Measurements from ENCODE around the gene FBN2.
A peak's percentile ranks its signal among the peaks of the same experiment; 100 is the strongest.

Gene FBN2

GRCh38 chr5:128538000-128538249 is at the start of gene FBN2:
TSS of gene FBN2 (minus strand) at chr5:128538245. CDS start at chr5:128537603, 642 bp downstream.
- no peak for DNase-seq

- DNase-seq = no peak
These were observed 49.2 kb upstream of the FBN2 start for GRCh38 chr5:128587275-128587674.

DNA sequence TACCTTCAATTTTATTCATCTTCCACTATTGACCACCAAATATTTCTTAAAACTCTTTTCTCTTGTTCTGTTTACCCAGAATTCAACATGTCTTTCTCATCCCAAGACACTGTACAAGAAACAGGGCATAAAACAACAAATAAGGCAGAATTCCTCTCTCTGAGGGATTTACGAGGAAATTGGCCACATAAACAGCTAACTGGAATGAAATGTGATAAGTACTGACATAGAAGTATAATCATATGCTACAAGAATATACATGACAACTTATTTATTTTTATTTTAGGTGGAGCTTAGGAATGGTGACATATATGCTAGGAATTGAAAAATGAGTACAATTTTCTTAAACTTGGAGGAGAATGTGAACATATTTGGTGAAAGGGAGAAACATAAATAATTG is 48.8 kb upstream of the FBN2 start:
- no peak for DNase-seq

GRCh38 chr5:128579639-128580038 is 41.6 kb upstream of the FBN2 start:
- no peak for DNase-seq

GRCh38 chr5:128579093-128579492 is 41.0 kb upstream of the FBN2 start:
- DNase-seq = no peak

DNA sequence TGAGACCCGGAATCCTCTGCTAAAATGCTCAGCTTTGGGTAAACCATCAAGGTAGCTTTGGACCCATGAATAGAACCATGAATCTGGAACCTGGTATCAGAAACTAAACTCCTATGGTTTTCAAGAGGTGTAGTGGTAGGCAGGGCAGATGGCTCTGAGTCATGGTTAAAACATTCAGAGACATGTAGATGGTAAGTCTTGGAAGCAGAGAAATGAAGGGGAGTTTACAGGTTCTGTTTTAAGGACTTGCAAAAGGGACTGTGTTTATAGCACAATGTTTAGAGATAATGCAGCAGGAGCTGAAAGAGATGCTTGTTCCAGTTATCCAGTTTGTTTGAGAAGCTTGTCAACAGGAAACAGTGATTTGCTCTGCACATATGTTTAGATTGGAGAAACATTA is 36.0 kb upstream of the FBN2 start:
- no peak for DNase-seq

DNA sequence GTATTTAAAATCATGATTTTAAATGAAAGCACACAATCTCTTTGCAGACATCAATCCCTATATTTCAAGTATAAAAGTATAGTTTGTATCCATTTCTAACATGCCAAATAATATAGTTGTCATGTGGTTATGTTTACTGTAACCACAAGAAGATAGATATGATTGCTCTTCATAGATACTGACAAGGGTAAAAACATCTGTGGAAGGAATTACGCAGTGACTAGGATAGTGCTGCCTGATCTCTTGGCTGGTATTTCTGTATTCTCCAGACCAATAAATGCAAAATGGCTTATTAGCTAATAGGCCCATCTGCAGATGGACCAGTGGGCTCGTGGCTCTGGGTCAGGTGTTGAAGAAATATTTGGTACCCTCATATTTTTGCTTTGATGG is 34.9 kb upstream of the FBN2 start:
- DNase-seq = no peak

GRCh38 chr5:128572051-128572929 is 34.2 kb upstream of the FBN2 start:
- no peak for DNase-seq

- DNase-seq = no peak
These were observed 28.1 kb upstream of the FBN2 start for GRCh38 chr5:128566178-128566577.

DNA sequence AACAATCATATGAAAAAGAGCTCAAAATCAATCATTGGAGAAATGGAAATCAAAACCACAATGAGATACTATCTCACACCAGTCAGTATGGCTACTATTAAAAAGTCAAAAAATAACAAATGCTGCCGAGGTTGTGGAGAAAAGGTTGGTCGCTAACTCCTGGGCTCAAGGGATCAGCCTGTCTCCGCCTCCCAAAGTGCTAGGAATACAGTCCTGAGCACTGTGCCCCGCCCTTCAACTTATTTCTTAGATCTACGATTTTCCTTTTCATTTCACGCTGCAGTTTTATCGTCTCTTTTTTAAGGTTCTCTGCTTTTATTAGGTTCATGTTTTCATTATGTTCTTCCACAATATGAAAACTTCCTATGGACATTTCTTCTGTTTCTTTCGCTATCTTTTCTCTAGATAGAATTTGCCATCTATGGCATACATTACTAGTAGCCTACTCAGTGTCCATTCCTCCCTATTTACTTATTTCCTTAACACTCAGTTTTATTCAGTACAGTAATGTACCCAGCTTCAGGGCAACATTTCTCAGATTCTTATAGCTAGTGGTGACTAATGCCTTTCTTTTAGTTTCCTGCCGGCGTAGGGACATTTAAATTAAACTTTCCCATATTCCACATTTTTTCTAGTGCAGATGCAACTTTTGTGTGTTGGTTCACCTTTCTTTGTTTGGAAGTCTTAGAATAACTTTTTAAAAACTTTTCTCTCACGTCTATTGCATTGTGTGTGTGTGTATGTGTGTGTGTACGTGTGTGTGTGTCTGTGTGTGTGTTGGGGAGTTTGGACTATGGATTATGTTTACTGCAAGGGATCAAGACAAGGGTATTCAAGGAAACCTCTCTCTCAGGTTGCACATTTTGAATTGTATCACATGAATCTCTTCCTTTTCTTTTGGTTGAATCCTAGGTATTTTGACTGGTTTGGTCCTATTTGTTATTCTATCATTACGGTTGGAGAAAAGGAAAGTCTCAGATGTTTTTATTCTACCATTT is 21.6 kb upstream of the FBN2 start:
- DNase-seq = no peak

DNA sequence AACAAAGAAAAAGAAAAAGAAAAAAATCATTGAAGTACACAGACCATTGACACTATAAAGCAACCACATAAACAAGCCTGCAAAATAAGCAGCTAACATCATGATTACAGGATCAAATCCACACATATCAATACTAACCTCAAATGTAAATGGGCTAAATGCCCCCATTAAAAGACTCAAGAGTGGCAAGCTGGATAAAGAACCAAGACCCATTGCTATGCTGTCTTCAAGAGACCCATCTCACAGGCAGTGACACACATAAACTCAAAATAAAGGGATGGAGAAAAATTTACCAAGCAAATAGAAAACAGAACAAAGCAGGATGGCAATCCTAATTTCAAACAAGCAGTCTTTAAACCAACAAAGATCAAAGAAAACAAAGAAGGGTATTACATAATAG is 15.7 kb upstream of the FBN2 start:
- DNase-seq = no peak

- DNase-seq = no peak
These were observed 13.4 kb upstream of the FBN2 start for GRCh38 chr5:128551476-128551875.

- no peak for DNase-seq
These were observed 11.5 kb upstream of the FBN2 start for GRCh38 chr5:128549496-128549895.

GRCh38 chr5:128546658-128547281 is 8.7 kb upstream of the FBN2 start:
- peak; percentile 6 for DNase-seq

DNA sequence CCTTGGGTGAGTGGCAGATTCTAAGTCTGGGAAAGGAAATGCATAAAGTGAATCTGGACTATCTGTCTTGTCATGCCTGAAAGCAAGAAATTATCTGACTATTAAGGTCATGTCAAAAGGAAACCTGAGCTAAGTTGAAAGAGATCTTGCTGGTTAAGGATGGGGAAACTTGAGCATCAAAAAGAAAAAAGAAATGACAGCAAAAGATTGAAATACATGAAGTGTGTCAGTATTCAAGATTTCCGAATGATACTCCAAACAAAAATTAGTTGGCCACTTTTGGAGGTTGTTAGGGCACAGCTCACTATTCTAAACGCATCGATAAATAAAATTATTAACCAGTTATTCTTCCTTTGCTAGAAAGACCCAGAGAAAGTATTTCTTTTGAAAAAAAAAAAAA is 3.3 kb upstream of the FBN2 start:
- no peak for DNase-seq

DNA sequence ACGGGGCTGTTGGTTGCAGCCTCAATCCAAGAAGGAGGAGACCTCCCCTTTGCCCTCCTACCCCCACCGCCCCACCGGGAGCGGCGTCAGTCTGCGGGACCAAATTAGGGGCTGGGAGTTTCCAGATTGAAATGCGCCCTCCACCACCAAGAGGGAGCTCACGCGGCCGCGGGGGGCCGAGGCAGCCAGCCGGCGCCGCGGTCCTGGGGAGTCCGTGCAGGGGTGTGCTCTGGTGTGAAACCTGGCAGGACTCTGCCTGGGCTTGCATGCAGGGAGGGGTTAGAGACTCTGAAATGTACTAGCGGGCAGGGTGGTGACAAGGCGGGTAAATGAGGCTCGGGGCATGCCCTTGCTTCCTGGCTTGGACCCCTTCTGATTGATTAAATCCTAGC is 989 bp upstream of the FBN2 start:
- no peak for DNase-seq

- no peak for DNase-seq
These were observed 399 bp upstream of the FBN2 start for GRCh38 chr5:128538250-128539037.

DNA sequence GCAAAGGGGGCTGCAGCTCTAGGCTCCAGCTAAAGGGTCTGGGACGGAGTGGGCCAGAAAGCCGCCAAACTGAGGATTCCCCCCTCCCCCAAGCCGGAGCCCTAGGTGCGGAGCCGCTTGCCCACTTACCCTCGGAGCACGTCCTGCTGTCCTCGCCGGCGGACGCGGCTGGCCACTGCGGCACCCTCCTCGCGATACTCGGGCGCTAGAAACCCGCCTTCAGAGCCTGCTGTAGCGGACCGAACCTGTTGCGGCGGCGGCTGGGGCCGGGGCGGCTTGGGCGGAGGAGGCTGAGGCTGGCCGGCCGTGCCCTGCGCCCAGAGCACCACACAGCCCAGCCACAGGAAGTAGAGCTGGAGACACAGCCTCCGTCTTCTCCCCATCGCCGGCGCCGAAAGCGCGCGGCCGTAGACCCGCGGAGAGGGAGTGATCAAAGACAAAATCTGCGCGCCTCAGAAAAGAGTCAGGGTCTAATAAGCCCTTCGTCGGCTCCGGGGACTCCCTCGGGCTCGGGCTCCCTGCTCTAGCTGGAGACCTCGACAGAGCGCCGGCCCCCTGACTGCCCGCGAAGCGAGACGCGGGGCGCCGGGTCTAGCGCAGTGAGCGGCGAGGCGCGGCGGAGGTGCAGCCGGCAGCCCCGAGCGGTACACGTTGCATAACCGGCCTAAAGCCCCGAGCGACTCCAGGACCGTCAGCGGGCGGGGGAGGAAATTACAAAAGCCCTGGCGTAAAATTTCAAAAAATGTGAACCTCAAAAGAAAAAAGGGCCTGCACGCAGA is 635 bp downstream of the FBN2 start:
- no peak for DNase-seq

DNA sequence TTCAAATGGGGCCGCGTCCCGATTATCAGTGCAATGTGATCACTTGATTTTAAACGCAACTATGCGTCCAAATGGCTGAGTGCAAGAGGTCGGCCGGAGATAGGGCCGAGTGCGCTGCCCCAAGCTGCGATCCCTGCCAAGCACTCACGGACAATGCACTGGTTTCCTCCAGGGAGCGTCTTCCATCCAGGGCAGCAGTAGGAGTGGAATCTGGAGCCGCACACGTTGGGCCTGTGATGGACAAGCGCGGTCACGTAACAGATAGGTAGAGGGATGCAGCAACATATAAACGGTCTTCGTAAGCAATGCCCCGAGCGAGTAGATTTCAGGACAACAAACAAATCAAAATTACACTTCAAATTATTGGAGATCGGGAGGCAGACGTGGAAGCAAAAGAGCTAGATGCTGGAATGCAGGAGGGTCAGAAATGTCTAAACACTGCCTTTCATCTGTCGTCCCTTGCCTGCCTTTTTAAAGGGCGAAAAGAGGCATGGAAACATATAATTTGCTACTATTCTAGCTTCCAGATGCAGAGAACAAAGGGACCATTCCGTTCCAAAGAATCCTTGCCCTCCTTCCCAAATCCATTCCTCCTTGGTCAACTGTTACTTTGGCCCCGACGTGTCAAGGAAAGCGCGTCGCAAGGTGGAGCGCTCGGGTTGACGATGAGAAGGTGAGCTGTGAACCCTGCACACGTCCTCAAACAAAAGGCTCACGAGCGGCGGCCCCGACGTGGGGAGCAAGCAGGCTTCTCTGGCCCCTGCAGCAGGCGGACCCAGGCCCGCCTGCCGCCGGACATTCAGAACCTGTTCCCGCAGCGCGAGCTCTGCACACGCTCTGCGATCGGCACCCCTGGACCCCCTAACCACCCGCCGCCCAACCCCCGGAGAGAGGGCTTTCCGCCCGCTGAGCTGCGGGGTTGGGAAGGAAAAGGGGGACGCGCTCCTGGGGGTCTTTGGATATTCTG is 1.5 kb downstream of the FBN2 start:
- DNase-seq = no peak

- DNase-seq = no peak
These were observed 2.8 kb downstream of the FBN2 start for GRCh38 chr5:128535251-128535650.

- no peak for DNase-seq
These were observed 3.3 kb downstream of the FBN2 start for GRCh38 chr5:128534726-128535125.
